Calu3 (cell line): ENCODE results near the gene PAK4. TPM values are rescaled to one million over a fixed set of nuclear protein-coding genes. Genes with fewer than 3 reads are reported as not detected.

ENCODE experiments used
- BruUV-seq: library from RNA; stranded (reverse); fragments of 400-500 nt; replicated peaks from 2 replicates; lab custom pipeline; 2021; lab: Mats Ljungman, UMichigan
- CTCF ChIA-PET: fragments of 300-600 bp; sonication (Branson Sonifier 250); formaldehyde crosslinking; loops from one replicate; lab custom pipeline; 2022; ENCODE audit warnings: antibody characterized with exemption; lab: Charles Lee
- DNase-seq: peaks from one replicate; pipeline ENCODE4 v3.0.0; 2022
- H3K27ac Mint-ChIP-seq: one replicate; pipeline ENCODE4 v1.8.0; 2022; ENCODE audit warnings: mixed read lengths; ENCODE audit not compliant: unreplicated experiment
- H3K27me3 Mint-ChIP-seq: one replicate; pipeline ENCODE4 v1.8.0; 2022; ENCODE audit warnings: mixed read lengths; ENCODE audit not compliant: unreplicated experiment
- H3K36me3 Mint-ChIP-seq: one replicate; pipeline ENCODE4 v1.8.0; 2022; ENCODE audit warnings: mild to moderate bottlenecking, moderate library complexity, mixed read lengths; ENCODE audit not compliant: insufficient read depth, unreplicated experiment
- H3K4me1 Mint-ChIP-seq: one replicate; pipeline ENCODE4 v1.8.0; 2022; ENCODE audit warnings: mild to moderate bottlenecking, low read depth, mixed read lengths; ENCODE audit not compliant: unreplicated experiment
- H3K4me3 Mint-ChIP-seq: one replicate; pipeline ENCODE4 v1.8.0; 2022; ENCODE audit warnings: mild to moderate bottlenecking, low read depth, moderate library complexity, mixed read lengths; ENCODE audit not compliant: unreplicated experiment
- H3K9me3 Mint-ChIP-seq: one replicate; pipeline ENCODE4 v1.8.0; 2022; ENCODE audit warnings: low read depth, mixed read lengths; ENCODE audit not compliant: unreplicated experiment
- intact Hi-C: fragments of 100-400 bp; cut with micrococcal nuclease; formaldehyde crosslinking; loops from one replicate; pipeline ENCODE4 v1.10.0; 2022; ENCODE audit not compliant: unreplicated experiment
- total RNA-seq: library from RNA; stranded (reverse); gene quantifications from 2 replicates; pipeline ENCODE4 v1.2.3, GENCODE V29; 2022
- TF ChIP-seq, protein P1 (sequence below): fragments of 200-600 bp; IDR thresholded peaks from one replicate; pipeline ENCODE4 v1.8.0; 2022; ENCODE audit warnings: antibody characterized with exemption; ENCODE audit not compliant: unreplicated experiment

The PAK4 gene
- total RNA-seq, 1 experiment from 2014 or later = 75.7 TPM

DNA sequence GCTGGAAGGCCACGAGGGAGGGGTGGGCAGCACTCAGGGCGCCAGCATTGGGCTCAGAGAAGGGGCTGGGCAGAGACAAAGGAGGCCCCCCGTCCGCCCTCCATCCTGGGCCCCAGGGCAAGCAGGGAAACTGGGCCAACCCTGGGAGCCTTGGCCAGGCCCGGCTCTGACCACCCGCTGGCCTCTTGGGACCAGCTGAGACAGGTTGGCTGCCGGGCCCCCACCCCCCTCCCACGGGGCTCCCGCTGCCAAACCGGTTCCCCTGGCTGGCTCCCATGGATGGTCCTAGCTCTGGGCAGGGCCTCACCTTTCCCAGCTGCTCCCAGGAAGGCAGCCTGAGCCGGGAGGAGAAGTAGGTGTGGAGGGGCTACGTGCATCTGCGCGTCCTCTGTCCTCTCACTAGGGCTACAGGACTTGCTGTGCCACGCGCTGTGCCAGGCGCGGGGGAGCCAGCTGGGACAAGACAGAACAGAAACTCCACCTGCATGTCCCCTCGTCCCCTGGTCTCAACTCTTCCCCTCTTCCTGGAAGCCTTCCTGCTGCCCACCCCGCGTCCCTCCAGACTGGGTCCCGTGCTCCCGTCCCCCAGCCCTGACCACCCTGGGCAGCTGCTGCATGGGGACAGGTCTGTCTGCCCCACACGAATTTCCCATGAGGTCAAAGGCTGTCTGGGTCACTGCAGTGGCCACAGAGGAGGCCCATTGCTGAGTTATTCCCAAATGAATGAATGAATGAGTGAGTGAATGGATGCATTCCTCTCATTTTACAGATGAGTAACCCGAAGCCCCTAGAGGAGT lies 42.1 kb downstream of the PAK4 start:
- peak overlapping the region; percentile 86 for H3K27ac Mint-ChIP-seq

DNA sequence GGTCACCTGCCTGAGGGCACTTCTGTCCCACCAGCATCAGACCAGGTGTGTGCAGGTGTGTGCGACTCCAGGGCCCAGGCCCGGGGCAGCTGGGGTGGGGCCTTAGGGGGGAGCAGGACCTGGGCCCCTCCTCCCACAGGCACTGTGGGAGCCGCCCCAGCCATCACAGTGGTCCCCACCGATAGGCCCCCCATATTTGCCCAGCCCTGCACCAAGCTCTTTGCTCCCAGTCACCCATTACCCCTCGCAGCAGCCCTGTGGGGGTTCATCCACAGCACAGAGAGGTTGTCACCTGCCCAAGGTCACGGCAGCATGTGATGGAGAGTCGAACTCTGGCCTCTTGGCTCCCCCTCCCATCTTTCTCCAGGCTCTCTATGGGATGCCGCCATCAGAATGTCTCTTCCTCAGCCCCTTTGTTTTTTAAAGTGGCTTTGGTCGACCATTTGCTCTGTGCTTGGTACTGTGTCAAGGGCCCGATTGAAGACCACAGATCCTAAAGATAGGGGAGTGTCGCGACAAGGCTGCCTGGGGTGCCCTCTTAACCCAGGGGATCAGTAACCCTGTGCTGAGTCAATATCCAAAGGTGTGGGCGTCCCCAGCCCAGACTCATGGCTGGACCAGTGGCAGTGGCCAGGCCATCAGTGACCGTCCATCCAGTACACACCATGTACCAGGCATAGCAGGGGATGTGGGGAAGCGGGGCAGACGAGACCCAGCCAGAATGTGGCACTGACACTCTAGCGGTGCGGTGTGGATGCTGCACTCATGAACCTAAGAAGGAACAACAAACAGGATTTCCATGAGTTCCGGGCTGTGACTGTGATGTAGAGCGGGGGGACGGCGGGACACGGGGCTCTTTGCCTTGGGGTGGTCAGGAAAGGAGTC lies 42.9 kb downstream of the PAK4 start:
- peak overlapping the region; percentile 86 for H3K27ac Mint-ChIP-seq
- peaks cover 38% of the 10 kb centered on the region for H3K36me3 Mint-ChIP-seq
- DNase-seq = no peak
- TF ChIP-seq, protein P1, sequence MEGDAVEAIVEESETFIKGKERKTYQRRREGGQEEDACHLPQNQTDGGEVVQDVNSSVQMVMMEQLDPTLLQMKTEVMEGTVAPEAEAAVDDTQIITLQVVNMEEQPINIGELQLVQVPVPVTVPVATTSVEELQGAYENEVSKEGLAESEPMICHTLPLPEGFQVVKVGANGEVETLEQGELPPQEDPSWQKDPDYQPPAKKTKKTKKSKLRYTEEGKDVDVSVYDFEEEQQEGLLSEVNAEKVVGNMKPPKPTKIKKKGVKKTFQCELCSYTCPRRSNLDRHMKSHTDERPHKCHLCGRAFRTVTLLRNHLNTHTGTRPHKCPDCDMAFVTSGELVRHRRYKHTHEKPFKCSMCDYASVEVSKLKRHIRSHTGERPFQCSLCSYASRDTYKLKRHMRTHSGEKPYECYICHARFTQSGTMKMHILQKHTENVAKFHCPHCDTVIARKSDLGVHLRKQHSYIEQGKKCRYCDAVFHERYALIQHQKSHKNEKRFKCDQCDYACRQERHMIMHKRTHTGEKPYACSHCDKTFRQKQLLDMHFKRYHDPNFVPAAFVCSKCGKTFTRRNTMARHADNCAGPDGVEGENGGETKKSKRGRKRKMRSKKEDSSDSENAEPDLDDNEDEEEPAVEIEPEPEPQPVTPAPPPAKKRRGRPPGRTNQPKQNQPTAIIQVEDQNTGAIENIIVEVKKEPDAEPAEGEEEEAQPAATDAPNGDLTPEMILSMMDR = no peak
- no peaks in the 10 kb centered on the region for H3K9me3 Mint-ChIP-seq
- peak overlapping the region; percentile 68 for H3K4me3 Mint-ChIP-seq
- CTCF ChIA-PET = no interaction called here
- intact Hi-C loops = no loop called here
- no peaks in the 10 kb centered on the region for H3K27me3 Mint-ChIP-seq
- no TSS peak for BruUV-seq
- peaks cover 37% of the 10 kb centered on the region for H3K4me1 Mint-ChIP-seq

More for the DNA sequence above, 42.1 kb downstream of the PAK4 start:
- no peaks in the 10 kb centered on the region for H3K9me3 Mint-ChIP-seq
- peaks cover 38% of the 10 kb centered on the region for H3K36me3 Mint-ChIP-seq
- H3K4me1 Mint-ChIP-seq = peaks cover 40% of the 10 kb centered on the region
- CTCF ChIA-PET = interaction anchor here (0.5 to 2.3 kb wide), 5 partner anchors 13 to 179 kb away, joined by 3 to 11 read pairs (median 4); partner anchors contain the start of gene SAMD4B
- no TSS peak for BruUV-seq
- intact Hi-C loops = no loop called here
- no peaks in the 10 kb centered on the region for H3K27me3 Mint-ChIP-seq
- TF ChIP-seq, protein P1 = no peak
- peak; percentile 83 for DNase-seq
- peak overlapping the region; percentile 68 for H3K4me3 Mint-ChIP-seq

DNA sequence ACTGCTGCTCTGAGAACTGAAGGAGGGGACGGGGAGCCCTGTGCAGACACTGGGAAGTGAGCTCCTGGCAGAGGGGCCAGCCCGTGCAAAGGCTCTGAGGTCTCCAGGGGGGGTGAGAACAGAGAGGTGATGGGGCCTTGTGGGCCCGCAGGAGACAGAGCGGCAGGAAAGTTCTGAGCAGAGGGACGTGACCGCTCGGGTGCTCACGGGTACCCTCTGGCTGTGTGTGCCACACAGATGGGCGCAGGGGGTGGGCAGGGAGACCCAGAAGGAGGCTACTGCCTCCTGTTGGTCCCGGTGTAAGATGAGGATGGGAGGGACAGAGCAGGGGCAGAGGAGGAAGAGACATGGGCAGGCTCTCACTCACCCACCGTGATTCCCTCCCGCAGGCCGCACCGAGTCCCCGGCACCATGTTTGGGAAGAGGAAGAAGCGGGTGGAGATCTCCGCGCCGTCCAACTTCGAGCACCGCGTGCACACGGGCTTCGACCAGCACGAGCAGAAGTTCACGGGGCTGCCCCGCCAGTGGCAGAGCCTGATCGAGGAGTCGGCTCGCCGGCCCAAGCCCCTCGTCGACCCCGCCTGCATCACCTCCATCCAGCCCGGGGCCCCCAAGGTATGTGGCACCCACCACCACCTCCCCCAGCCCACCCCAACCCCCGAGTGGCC lies 43.7 kb downstream of the PAK4 start:
- Mint-ChIP-seq H3K4me3 (no peak overlapping the region), H3K27ac (no peak overlapping the region), H3K27me3 (no peaks in the 10 kb centered on the region), H3K4me1 (peaks cover 33% of the 10 kb centered on the region), H3K9me3 (no peaks in the 10 kb centered on the region), H3K36me3 (peaks cover 43% of the 10 kb centered on the region)
- intact Hi-C loops = no loop called here
- TF ChIP-seq, protein P1 = no peak
- DNase-seq = no peak
- no TSS peak for BruUV-seq
- CTCF ChIA-PET = no interaction called here
